MM.1S (cell line): Measurements from ENCODE around the gene TTC36.

ENCODE experiments used
- CTCF ChIP-seq: fragments of 300-600 bp; sonication (generic); IDR thresholded peaks from 2 replicates; pipeline ENCODE4 v1.5.1; 2016; ENCODE audit warnings: antibody characterized with exemption, low read length, mixed read lengths
- EZH2 ChIP-seq: fragments of 300-600 bp; sonication (generic); optimal IDR thresholded peaks from 2 replicates; pipeline ENCODE3; 2017; ENCODE audit warnings: low read depth, mild to moderate bottlenecking, antibody characterized with exemption, low read length, mixed read lengths
- EZH2phosphoT487 ChIP-seq: fragments of 300-600 bp; sonication (generic); IDR thresholded peaks from 2 replicates; pipeline ENCODE4 v1.6.1; 2018; ENCODE audit warnings: antibody characterized with exemption, low read length

GRCh38 chr11:118565051-118565450 is 37.8 kb downstream of the TTC36 start:
- TF ChIP-seq EZH2: no peak
- TF ChIP-seq CTCF: no peak
- TF ChIP-seq EZH2phosphoT487: no peak
